ENCODE results near the gene NELL1.
"Not testable (repeated sequence)": the region's sequence is repeated elsewhere in the genome, so short reads cannot be mapped to it uniquely, and the experiment has no call there.

- not testable (repeated sequence) for TF ChIP-seq CTCF (IDR thresholded peaks at IDR 0.05; ENCODE audit: poor library complexity); EZH2 (IDR thresholded peaks at IDR 0.05; ENCODE audit: borderline replicate concordance); EZH2phosphoT487 (IDR thresholded peaks at IDR 0.05; ENCODE audit: low read depth, severe bottlenecking, unreplicated experiment)
Observed at GRCh38 chr11:21272139-21272538, 602.8 kb downstream of the NELL1 start.

Data from hepatocyte (in vitro differentiated cells).